RWPE2 (cell line): ENCODE data around the gene PTGS1.

Source experiments
- ATAC-seq: fragments of 200-7000 bp; cut with Tn5 transposase; 3 replicates; pipeline ENCODE4 v1.9.1; 2021; ENCODE audit warnings: low read depth
- DNase-seq: peaks from one replicate; pipeline ENCODE4 v3.0.0-alpha.2; 2020; ENCODE audit warnings: low spot score
- H3K27ac ChIP-seq: fragments of 450-650 bp; 2 replicates; pipeline ENCODE4 v1.5.1; 2017; ENCODE audit warnings: mild to moderate bottlenecking; ENCODE audit not compliant: poor library complexity, severe bottlenecking
- H3K27me3 ChIP-seq: fragments of 250-450 bp; sonication (Bioruptor Pico); 2 replicates; pipeline ENCODE4 v1.5.1; 2021; ENCODE audit warnings: mild to moderate bottlenecking, moderate library complexity; ENCODE audit not compliant: insufficient read depth, poor library complexity, severe bottlenecking
- H3K36me3 ChIP-seq: fragments of 250-450 bp; sonication (Bioruptor Pico); 2 replicates; pipeline ENCODE4 v1.5.1; 2020; ENCODE audit warnings: low read depth, mild to moderate bottlenecking, moderate library complexity
- H3K4me1 ChIP-seq: fragments of 250-450 bp; sonication (Bioruptor Pico); 2 replicates; pipeline ENCODE4 v1.5.1; 2021; ENCODE audit warnings: mild to moderate bottlenecking, moderate library complexity; ENCODE audit not compliant: insufficient read depth, poor library complexity, severe bottlenecking
- H3K4me3 ChIP-seq: fragments of 250-450 bp; sonication (Bioruptor Pico); 2 replicates; pipeline ENCODE4 v1.5.1; 2021; ENCODE audit warnings: mild to moderate bottlenecking, moderate library complexity; ENCODE audit not compliant: severe bottlenecking
- H3K9me3 ChIP-seq: fragments of 250-450 bp; sonication (Bioruptor Pico); 2 replicates; pipeline ENCODE4 v1.5.1; 2021; ENCODE audit warnings: mild to moderate bottlenecking, moderate library complexity; ENCODE audit not compliant: severe bottlenecking
- TF ChIP-seq, protein P1 (sequence below): fragments of 450-650 bp; IDR thresholded peaks from one replicate; pipeline ENCODE4 v1.5.1; 2017; ENCODE audit warnings: mild to moderate bottlenecking, moderate library complexity; ENCODE audit not compliant: poor library complexity, severe bottlenecking

The PTGS1 gene

DNA sequence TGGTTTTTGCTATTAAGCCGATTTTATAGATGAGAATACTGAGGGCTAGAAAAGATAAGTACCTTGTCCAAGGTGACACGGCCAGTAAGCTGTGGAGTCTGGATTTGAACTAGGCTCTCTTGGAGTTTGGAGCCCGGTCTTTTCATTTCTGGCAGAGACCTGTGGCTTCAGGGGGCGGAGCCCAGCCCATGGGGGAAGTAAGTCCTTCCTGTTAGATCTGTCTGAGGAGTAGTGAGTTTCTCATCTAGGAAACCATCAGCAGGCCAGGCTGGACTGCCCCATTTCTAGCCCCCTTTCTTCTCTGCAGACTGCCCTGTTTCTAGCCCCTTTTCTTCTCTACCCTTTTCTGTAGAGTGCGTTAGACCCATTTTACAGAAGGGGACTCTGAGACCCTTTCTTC lies 521 bp upstream of the PTGS1 start:
- Histone ChIP-seq H3K27ac (no peak overlapping the region), H3K4me1 (peaks cover 22% of the 10 kb centered on the region), H3K27me3 (no peaks in the 10 kb centered on the region), H3K4me3 (peak overlapping the region; percentile 30), H3K9me3 (no peaks in the 10 kb centered on the region), H3K36me3 (no peaks in the 10 kb centered on the region)
- TF ChIP-seq, protein P1, sequence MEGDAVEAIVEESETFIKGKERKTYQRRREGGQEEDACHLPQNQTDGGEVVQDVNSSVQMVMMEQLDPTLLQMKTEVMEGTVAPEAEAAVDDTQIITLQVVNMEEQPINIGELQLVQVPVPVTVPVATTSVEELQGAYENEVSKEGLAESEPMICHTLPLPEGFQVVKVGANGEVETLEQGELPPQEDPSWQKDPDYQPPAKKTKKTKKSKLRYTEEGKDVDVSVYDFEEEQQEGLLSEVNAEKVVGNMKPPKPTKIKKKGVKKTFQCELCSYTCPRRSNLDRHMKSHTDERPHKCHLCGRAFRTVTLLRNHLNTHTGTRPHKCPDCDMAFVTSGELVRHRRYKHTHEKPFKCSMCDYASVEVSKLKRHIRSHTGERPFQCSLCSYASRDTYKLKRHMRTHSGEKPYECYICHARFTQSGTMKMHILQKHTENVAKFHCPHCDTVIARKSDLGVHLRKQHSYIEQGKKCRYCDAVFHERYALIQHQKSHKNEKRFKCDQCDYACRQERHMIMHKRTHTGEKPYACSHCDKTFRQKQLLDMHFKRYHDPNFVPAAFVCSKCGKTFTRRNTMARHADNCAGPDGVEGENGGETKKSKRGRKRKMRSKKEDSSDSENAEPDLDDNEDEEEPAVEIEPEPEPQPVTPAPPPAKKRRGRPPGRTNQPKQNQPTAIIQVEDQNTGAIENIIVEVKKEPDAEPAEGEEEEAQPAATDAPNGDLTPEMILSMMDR = no peak
- ATAC-seq = no peak
- no peak for DNase-seq

DNA sequence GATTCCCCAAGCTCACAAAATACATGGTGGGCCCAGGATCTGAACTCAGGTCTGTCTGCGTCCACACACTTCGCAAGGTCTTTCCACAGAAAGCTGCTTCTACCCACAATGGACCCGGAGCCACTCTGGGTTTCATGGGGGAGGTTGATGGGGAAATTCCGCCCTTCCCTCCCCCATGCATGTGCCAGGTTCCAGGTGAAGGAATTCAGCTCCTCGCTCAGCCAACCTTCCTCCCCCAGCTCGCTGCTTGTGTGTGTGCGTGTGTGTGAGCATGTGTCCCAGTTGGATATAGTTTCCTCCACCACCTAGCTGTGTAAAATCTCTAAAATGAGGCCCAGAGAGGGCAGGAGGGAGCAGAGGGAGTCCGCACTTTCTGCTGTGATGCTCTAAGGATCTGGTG lies 1.0 kb downstream of the PTGS1 start:
- TF ChIP-seq, protein P1 = no peak
- no peak for DNase-seq
- no peak for ATAC-seq
- no peak overlapping the region for H3K27ac ChIP-seq
- H3K4me3 ChIP-seq = no peak overlapping the region
- no peaks in the 10 kb centered on the region for H3K27me3 ChIP-seq
- no peaks in the 10 kb centered on the region for H3K36me3 ChIP-seq
- peaks cover 34% of the 10 kb centered on the region for H3K4me1 ChIP-seq
- H3K9me3 ChIP-seq = no peaks in the 10 kb centered on the region

DNA sequence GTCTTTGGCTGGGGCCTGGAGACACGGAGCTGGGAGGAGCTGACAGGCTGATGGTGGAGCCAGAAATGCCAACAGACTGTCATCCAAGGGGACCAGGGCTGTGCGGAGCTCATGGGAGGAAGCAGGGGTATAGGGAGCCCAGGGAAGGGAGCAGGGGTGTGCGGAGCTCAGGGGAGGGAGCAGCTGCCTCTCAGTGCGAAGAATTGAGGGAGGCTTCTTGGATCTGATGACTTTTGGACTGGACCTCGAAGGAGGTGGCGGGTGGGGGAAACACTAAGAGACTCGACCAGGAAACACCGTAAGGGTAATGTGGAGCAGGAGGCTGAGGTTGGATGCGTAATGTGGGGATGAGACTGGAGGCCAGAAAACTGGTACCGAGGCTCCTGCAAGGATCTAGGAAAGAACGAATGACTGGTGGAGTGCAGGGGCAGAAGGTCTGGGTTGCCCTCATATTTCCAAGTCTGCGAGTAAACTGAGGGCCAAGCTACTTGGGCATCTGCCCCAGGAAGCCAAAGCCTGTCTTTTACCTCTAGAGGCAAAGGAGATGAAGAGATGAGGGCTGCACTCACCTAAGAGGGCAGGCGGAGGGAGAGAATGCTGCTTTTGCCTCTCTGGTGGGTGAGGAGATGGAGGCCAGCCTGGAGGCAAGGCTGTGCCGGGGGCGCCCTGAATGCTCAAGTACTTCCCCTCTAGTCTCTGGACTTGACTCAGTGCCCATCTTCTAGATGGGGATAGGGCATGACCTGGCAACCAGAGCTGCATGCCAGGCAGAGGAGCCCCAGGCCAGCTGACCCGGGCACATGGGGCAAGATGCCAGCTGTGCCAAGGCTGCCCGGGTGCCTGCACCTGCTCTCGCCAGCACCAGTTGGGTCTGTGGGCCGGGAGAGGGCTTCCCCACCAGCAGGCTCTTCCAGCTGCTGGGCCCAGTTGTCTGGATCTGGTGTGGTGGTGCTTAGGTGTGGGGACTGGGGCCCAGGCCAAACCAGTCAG lies 2.3 kb downstream of the PTGS1 start:
- H3K4me3 ChIP-seq = no peak overlapping the region
- TF ChIP-seq, protein P1 = no peak
- no peaks in the 10 kb centered on the region for H3K36me3 ChIP-seq
- DNase-seq (no peak), ATAC-seq (no peak)
- no peak overlapping the region for H3K27ac ChIP-seq
- H3K27me3 ChIP-seq = no peaks in the 10 kb centered on the region
- peaks cover 25% of the 10 kb centered on the region for H3K4me1 ChIP-seq
- H3K9me3 ChIP-seq = no peaks in the 10 kb centered on the region

DNA sequence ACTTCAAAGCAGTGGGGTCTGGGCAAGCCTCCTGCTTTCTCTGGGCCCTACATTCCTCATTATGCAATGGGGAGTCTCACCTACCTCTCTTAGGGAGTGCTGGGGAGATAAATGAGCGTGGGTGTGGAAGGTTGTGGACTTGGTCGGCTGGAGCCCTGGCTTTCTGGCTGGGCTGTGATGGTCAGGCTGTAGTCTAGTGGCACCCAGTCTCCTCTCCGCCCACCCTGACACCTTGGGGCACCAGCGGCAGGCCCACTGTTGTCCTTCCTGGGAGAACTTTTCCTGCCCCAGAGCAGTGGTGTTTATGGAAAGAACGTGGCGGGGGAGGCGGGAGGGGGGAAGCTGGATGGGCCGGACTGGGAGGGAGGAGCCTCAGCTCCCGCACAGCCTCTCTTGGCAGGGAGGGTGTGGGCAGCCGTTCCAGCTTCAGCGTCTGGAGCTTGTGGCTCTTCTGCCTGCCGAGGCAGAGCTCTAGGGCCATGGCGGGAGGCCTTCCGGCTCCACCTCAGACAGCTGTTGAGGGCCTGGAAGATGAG lies 4.1 kb downstream of the PTGS1 start:
- peaks cover 22% of the 10 kb centered on the region for H3K4me1 ChIP-seq
- H3K27ac ChIP-seq = no peak overlapping the region
- H3K4me3 ChIP-seq = no peak overlapping the region
- DNase-seq (peak; percentile 59), ATAC-seq (peak; percentile 54)
- no peaks in the 10 kb centered on the region for H3K27me3 ChIP-seq
- H3K9me3 ChIP-seq = no peaks in the 10 kb centered on the region
- H3K36me3 ChIP-seq = peaks cover 7% of the 10 kb centered on the region; the same call in 1 of the 2 replicates
- TF ChIP-seq, protein P1 = no peak
